Stimulated activated CD4-positive, alpha-beta T cell treated with anti-CD3 and anti-CD28 coated beads, Interleukin-2, amount 100 ng/mL, for 4 hours (primary cell): ENCODE measurements around the gene MOAP1.
"Not testable (repeated sequence)": the region's sequence is repeated elsewhere in the genome, so short reads cannot be mapped to it uniquely, and the experiment has no call there.

Experiments used
- DNase-seq: peaks from one replicate; pipeline ENCODE4 v3.0.0-alpha.2; 2020; ENCODE audit warnings: low read depth

Gene MOAP1

DNA sequence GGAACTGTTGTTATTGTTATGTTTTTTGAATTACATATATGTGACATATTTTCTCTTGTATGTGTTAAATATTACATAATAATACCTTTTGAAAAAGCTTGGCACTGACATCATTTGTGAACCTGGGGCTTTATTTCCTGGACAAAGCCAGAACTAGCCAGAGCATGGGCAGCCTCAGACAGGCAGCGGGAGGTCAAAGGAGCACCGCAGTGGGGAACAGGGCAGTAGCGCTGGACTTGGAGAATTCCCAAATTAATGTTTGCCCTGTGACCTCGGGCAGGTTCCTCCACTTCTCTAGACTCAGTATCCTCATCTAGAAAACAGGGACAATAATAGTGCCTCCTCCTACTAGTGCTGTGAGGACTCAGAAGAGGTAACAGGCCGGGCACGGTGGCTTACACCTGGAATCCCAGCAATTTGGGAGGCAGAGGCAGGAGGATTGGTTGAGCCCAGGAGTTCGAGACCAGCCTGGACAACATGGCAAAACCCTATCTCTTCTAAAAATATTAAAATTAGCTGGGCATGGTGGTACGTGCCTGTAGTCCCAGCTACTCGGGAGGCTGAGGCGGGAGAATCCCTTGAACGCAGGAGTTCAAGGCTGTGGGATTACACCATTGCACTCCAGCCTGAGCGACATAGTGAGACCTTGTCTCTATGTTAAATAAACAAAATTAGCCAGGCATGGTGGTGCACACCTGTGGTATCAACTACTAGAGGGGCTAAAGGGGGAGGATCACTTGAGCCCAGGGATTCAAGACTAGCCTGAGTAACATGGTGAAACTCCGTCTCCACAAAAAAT is 41.6 kb downstream of the MOAP1 start:
- no peak for DNase-seq

DNA sequence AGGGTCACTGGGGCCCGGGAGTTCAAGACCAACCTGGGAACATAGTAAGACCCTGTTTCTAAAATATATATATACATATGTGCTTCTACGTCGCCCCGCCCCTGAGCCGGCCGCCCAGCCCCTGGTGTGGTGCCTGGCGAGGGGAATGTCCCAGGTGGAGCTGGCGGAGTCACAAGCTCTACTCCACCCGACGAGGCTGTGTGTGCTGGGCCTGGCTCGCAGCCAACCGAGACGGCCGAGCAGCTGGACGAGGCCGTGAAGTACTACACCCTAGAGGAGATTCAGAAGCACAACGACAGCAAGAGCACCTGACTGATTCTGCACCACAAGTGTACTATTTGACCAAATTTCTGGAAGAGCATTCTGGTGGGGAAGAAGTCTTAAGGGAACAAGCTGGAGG is 46.8 kb downstream of the MOAP1 start:
- DNase-seq, result no peak

GRCh38 chr14:93136508-93136907 is 48.2 kb downstream of the MOAP1 start:
- not testable (repeated sequence) for DNase-seq

DNA sequence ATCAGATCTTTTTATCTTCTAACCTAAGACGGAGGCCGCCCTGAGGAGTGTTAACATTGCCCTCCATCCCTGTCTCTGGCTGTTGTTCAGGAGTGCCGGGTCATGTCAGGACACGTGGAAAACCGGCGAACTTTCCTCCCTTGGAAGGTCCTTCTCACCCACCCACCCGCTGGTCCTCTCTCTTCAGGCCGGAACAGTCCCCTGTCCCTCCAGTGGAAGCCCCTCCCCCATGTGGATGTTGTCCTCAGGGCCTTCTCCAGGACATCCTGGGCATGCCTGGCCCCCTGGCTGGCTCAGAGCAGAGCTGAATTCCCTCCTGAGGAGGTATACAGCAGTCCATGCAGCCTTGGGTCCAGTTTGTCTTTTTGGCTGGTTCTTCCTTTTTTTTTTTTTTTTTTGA is 48.7 kb downstream of the MOAP1 start:
- DNase-seq, result no peak

DNA sequence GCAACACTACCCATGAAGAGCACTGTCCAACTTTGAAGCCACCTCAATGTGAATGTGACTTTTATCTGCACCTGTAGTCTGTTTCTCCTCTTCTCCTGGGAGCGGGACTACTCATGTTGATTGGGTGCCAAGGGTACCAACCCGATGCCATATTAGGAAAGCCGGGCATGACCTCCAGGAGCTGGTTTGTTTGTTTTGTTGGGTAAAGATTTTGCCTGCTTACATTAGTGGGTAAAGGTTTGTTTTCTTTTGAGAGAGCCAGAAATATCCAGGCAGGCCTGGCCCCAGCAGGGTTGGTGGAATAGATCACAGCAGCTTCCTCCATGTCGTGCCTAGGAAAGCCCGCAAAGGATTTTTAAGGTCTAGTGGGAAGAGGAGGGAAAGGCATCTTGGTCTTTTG is 49.3 kb downstream of the MOAP1 start:
- DNase-seq, result no peak

GRCh38 chr14:93133464-93133863 is 51.2 kb downstream of the MOAP1 start:
- DNase-seq, result no peak

DNA sequence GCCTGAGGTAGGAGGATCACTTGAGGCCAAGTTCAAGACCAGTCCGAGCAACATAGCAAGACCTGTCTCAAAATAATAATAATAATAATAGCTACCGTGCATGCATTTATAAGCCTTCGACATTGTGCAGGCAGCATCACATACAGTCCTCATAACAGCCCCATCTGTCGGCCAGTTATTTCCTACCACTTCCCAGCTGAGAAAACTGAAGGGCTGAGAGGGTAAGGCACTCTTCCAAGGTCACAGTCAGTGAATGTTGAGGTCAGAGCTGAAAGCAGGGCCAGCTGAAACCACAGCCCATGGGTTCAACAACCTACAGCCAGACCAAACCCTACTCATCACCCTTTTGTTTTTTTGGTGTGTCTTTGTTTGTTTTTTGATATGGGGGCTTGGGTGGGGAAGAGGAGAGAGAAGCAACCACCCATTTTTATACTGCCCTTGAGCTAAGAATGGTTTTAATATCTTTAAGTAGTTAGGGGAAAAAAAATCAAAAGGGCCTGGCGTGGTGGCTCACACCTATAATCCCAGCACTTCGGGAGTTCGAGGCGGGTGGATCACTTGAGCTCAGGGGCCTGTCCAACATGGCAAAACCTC is 52.1 kb downstream of the MOAP1 start:
- no peak for DNase-seq
